HG02852 (cell line): Measurements from ENCODE around the gene ZNF280A.
"Not testable (repeated sequence)": the region's sequence is repeated elsewhere in the genome, so short reads cannot be mapped to it uniquely, and the experiment has no call there.

Source experiments
- ATAC-seq: cut with Tn5 transposase; IDR thresholded peaks from one replicate; pipeline ENCODE4 v1.9.1; 2021; ENCODE audit warnings: mild to moderate bottlenecking, moderate library complexity; ENCODE audit not compliant: unreplicated experiment

Gene ZNF280A

GRCh38 chr22:22514431-22514830 is 5.6 kb downstream of the ZNF280A start:
- not testable (repeated sequence) for ATAC-seq

- no peak for ATAC-seq
Measured at GRCh38 chr22:22513619-22514018, 6.5 kb downstream of the ZNF280A start.

- ATAC-seq = no peak
Measured at GRCh38 chr22:22512951-22513350, 7.1 kb downstream of the ZNF280A start.

DNA sequence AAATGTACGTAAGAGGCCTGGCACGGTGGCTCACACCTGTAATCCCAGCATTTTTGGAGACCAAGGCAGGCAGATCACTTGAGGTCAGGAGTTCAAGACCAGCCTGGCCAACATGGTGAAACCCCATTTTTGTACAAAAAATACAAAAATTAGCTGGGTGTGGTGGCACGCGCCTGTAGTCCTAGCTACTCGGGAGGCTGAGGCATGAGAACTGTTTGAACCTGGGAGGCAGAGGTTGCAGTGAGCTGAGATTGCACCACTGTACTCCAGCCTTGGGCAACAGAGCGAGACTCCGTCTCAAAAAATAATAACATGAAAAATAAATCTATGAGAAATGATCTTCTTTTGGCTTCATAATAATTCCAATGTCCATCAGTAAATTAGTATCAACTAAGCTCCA is 9.2 kb downstream of the ZNF280A start:
- ATAC-seq = not testable (repeated sequence)

DNA sequence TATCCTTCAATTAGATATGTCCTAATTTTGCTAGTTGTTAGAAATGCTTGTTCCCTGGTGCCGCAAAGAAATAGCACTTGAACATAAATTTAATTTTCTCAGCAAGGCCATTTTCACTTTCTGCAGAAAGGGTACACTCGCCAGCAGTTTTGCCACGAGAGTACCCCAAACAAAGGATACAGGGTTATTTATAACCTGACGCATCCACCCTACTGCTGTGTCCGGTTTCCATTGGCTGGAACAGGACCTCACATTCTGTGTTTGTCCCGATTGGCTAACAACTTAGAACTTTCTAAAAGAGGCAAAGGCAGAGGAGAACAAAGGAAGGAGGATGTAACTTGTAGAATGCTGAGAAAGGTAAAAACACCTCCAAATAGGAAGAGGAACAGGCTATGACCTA is 10.2 kb downstream of the ZNF280A start:
- ATAC-seq = not testable (repeated sequence)

DNA sequence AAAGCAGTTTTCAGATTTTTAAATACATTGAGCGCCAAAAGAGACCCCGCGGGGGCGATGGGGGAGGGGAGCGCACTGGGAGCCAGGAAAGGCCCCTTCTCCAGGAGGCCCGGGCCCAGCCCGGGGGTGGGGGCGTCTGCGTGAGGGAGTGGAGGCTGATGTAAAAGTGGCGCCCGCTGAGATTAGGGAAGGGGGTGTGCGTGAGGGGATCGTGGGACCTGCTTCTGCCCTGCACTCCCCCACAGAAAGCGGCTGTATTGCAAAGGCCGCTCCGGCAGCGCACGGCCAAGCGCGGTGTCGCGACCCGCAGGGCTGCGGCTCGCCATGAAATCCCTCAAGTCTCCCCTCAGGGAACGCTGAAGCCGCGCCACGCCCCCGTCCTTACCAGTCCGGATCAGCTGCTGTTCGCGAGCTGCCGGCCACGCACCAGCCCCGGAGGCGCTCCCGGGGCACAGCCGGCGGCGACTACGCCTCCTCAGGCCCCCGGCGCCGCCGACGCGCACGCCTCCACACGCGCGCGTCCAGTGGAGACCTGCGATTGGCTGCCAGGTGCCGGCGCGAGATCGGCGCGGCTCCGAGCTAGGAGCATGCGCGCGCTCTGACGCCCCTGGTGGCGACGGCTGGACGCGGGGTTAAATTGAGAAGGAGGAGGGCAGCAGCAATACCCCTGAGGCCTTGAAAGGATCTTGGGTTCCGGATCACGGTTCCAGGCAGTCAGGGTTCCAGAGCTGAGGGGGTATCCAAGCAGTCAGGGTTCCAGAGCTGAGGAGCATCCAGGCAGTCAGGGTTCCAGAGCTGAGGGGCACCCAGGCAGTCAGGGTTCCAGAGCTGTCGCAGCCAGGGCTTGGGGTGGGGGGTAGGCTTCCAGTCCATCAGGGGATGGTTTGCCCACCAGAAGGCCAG is 11.5 kb downstream of the ZNF280A start, which contains the start of gene ZNF280B:
TSS of gene ZNF280B (minus strand) at position 469 of the 903 bp plus-strand sequence. CDS start 19,344 bp downstream, outside the sequence.
- ATAC-seq = peak; percentile 92

- no peak for ATAC-seq
Measured at GRCh38 chr22:22507743-22508273, 12.3 kb downstream of the ZNF280A start.

- ATAC-seq = no peak
Measured at GRCh38 chr22:22506736-22507135, 13.3 kb downstream of the ZNF280A start.

DNA sequence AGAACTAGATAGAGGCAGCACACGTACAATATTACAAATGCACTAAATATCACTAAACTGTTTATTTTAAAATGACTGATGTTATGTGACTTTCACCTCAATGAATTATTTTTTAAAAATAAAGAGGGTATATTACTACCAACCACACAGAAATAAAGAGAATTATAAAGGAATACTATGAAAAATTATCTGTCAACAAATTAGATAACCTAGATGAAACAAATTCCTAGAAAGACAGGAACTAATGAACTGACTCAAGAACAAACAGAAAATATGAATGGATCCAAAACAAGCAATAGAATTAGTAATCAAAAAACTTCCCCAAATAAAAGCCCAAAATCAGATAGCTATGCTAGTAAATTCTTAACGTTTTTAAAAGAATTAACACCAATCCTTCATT is 21.8 kb downstream of the ZNF280A start:
- no peak for ATAC-seq

- not testable (repeated sequence) for ATAC-seq
Measured at GRCh38 chr22:22491589-22491988, 28.5 kb downstream of the ZNF280A start.

DNA sequence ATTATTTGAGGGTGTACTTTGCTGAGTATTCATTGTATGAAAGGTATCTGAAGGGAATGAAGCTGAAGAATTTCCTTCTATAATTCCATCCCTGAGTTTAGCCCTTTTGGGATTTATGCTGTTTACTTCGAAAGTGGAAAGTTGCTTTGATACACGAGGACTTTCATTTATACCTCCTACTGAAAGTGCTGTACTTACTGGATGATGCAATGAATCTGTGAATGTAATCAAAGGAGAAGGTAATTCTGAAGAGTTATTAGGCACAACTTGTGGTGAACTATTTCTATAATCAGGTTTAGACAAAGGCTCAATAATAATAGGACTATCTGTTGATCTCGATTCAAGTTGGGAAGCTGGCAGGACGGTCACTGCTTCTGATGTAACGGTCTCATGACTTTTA is 31.3 kb downstream of the ZNF280A start:
- no peak for ATAC-seq

DNA sequence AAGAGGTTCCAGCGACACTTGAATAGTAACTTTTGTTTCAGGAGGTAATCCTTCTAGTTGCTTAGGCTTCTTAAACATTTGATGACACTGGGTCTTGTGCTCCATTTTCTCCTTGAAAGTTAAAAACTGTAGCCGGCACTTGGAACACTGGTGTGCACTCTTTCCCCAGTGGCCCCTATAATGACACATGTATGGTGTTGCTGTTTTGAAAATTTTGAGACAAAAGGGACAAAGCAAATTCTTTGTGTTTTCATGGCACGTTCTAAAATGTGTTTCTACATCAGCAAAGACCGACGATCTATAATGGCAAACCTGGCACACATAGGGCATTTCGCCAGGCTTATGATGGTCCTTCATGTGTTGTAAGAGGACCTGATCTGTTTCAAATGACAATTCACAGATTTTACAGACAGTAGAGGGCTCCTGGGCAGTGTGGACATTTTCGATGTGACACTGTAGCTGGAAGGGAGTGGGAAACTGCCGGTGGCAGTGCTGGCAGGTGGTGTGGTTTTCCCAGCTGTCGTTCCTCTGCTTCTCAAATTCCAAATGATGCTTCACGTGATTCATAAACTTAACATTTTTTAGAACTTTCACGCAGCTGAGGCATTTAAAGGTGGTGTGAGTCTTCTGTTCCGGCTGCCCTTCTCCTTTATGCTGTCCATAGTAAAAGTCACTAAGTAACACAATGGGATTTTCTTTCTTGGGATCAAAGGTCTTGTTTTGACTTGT is 32.0 kb downstream of the ZNF280A start:
- ATAC-seq = no peak

DNA sequence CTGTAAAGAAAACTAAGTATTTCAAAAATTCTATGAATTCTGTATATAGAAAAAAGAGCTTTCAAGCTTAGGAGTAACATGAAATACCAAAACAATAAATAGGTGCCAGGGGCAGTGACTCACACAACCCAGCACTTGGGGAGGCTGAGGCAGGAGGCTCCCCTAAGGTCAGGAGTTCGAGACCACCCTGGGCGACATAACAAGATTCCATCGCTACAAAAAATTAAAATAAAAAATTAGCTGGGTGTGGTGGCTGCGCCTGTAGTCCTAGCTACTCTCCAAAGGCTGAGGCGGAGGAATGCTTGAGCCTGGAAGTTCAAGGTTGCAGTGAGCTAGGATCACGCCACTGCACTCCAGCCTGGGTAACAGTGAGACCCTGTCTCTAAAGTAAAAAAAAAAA is 33.0 kb downstream of the ZNF280A start:
- no peak for ATAC-seq

DNA sequence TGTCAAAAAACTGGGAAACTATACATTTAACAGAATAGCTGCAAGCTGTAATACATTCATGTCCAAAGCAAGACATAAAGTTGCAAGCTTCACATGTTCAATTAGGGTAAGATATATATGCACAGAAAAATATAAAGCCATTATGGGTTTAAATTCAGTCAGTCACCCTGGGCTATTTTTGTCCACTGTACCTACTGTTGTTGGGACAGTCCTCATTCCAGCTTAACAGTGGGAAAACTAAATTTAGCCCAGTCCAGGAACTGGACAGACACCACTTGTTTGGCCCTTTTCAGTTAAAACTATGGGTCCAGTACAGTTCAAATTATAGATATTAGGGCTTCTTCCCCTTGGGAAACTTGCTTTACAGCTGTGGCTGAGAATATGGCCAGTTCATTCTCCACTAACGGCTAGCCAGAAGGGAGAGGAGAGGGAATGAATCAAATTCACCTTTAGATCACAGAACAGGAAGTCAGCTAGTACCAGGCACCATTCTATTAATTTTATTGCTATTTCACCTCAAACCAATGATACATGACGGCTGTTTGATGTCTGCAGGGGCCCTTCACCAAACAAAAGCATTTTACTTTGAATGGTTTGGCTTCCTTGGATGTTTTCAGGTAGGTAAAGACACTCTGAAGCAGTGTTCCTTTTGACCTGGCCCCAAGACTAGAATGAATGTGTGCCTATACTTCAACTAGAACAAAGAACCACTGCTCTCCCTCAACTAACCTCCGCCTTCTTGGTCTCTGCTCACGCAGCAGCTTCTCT is 33.8 kb downstream of the ZNF280A start:
- no peak for ATAC-seq

DNA sequence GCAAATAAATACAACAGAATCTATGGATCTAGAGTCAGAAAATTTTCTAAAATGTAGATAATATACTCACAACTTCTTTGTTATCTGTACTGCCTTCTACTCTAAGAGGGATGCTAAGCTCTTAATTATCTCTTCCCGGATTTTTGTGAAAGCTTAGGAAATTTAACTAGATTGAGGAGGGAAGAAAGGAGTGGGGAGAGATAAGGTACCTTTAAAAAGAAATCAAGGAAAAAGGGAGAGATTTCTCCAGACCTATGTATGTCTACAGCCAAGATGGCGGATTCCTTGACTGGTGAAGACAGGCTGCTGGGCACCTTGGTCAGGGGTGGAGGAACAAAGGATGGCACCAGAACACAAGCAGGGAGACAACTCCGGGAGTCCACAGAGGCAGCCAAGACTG is 34.5 kb downstream of the ZNF280A start:
- ATAC-seq = no peak

DNA sequence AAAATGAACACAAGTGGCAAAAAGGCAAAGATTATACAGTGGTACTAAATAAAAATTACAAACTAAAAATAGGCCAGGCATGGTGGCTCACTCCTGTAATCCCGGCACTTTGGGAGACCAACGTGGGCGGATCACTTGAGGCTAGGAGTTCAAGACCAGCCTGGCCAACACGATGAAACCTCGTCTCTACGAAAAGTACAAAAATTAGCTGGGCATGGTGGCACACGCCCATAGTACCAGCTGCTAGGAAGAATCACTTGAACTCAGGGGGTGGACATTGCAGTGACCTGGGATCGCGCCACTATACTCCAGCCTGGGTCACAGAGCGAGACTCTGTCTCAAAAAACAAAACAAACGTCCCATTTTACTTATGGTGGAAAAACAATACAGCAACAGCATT is 36.0 kb downstream of the ZNF280A start:
- no peak for ATAC-seq

DNA sequence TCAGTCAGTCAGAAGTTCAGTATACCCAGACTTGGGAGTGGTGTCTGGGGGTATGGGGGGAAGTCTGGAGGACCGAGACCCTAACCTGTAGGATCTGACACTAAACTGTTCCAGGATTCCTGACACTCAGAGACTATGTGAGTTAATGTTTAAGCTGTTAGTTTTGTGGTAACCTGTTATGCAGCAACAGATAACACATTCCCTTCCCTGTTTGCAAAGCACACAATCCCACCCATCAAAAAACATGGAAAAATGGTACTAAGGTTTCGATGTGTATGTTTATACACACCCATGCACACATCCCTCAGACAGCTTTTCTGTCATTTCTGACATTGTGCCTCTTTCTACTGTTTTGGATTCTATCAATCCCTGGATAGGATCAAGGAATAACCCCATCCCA is 39.1 kb downstream of the ZNF280A start:
- no peak for ATAC-seq

GRCh38 chr22:22479999-22480532 is 40.0 kb downstream of the ZNF280A start:
- ATAC-seq = no peak

DNA sequence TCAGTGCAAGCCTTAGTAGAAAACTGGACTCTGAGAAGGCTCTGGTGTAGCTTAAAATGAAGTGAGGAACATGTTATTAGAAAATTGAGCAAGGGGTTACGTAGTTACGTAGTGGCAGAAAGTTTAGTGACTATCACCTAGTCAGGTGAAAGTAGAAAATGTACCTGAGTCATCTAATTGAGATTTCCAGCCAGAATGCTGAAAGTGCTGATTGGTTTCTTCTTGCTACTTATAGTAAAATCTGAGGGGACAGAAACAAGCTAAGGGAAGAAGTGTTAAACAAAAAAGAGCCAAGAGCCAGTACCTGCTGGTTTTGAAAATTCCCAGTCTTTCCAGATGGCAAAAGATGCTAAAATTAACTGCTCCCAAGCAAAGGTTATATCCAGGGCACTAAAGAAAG is 41.0 kb downstream of the ZNF280A start:
- ATAC-seq = no peak

GRCh38 chr22:22478470-22478869 is 41.6 kb downstream of the ZNF280A start:
- ATAC-seq = no peak

- ATAC-seq = no peak
Measured at GRCh38 chr22:22474733-22475132, 45.3 kb downstream of the ZNF280A start.
